H9 (cell line): ENCODE measurements around the gene VASN. TPM values are rescaled to one million over a fixed set of nuclear protein-coding genes. Genes with fewer than 3 reads are reported as not detected.
A peak's percentile ranks its signal among the peaks of the same experiment; 100 is the strongest.

ENCODE experiments used
- DNase-seq: peaks from one replicate; pipeline ENCODE4 v3.0.0-alpha.2; 2017
- H2AFZ ChIP-seq: one replicate; pipeline ENCODE4 v1.6.1; 2013; ENCODE audit warnings: mild to moderate bottlenecking, low read length, control low read depth, moderate library complexity
- H2AK5ac ChIP-seq: 2 replicates; pipeline ENCODE4 v1.6.1; 2013; ENCODE audit warnings: low read length, control low read depth, mixed read lengths; ENCODE audit not compliant: insufficient read length
- H2BK120ac ChIP-seq: one replicate; pipeline ENCODE4 v1.6.1; 2013; ENCODE audit warnings: low read depth, mild to moderate bottlenecking, low read length, control low read depth, inconsistent platforms; ENCODE audit not compliant: poor library complexity, severe bottlenecking
- H2BK12ac ChIP-seq: 2 replicates; pipeline ENCODE4 v1.6.1; 2013; ENCODE audit warnings: low read length, control low read depth, mixed read lengths, low read depth; ENCODE audit not compliant: insufficient read length
- H2BK15ac ChIP-seq: 2 replicates; pipeline ENCODE4 v1.6.1; 2013; ENCODE audit warnings: low read depth, low read length, control low read depth
- H2BK20ac ChIP-seq: one replicate; pipeline ENCODE4 v1.6.1; 2013; ENCODE audit warnings: low read depth, mild to moderate bottlenecking, low read length, control low read depth, inconsistent platforms; ENCODE audit not compliant: poor library complexity, severe bottlenecking
- H2BK5ac ChIP-seq: 2 replicates; pipeline ENCODE4 v1.6.1; 2013; ENCODE audit warnings: low read length, control low read depth, mixed read lengths; ENCODE audit not compliant: insufficient read length
- H3K14ac ChIP-seq: 2 replicates; pipeline ENCODE4 v1.6.1; 2013; ENCODE audit warnings: low read length, control low read depth; ENCODE audit not compliant: insufficient read depth
- H3K18ac ChIP-seq: 2 replicates; pipeline ENCODE4 v1.6.1; 2013; ENCODE audit warnings: low read depth, mild to moderate bottlenecking, mixed read lengths, low read length, control low read depth; ENCODE audit not compliant: insufficient read length
- H3K23ac ChIP-seq: 2 replicates; pipeline ENCODE4 v1.6.1; 2013; ENCODE audit warnings: low read length, control low read depth, mixed read lengths, low read depth; ENCODE audit not compliant: insufficient read length
- H3K23me2 ChIP-seq: 2 replicates; pipeline ENCODE4 v1.6.1; 2013; ENCODE audit warnings: low read depth, mild to moderate bottlenecking, mixed read lengths, low read length, control low read depth; ENCODE audit not compliant: insufficient read length, poor library complexity, severe bottlenecking
- H3K27ac ChIP-seq: 2 replicates; pipeline ENCODE4 v1.5.1; 2013; ENCODE audit warnings: low read length, control low read depth, mixed read lengths, low read depth; ENCODE audit not compliant: insufficient read length
- H3K27me3 ChIP-seq: 2 replicates; pipeline ENCODE4 v1.6.1; 2013; ENCODE audit warnings: low read length, control low read depth, inconsistent platforms; ENCODE audit not compliant: insufficient read depth
- H3K4ac ChIP-seq: 2 replicates; pipeline ENCODE4 v1.6.1; 2013; ENCODE audit warnings: low read depth, mild to moderate bottlenecking, control low read depth, inconsistent platforms, low read length, moderate library complexity
- H3K4me1 ChIP-seq: 2 replicates; pipeline ENCODE4 v1.6.1; 2013; ENCODE audit warnings: low read length, control low read depth, inconsistent platforms; ENCODE audit not compliant: insufficient read depth
- H3K4me2 ChIP-seq: 2 replicates; pipeline ENCODE4 v1.6.1; 2013; ENCODE audit warnings: low read length, control low read depth, mixed read lengths; ENCODE audit not compliant: insufficient read length, insufficient read depth
- H3K56ac ChIP-seq: 2 replicates; pipeline ENCODE4 v1.6.1; 2013; ENCODE audit warnings: low read depth, mild to moderate bottlenecking, mixed read lengths, low read length, control low read depth; ENCODE audit not compliant: insufficient read length
- H3K79me1 ChIP-seq: 2 replicates; pipeline ENCODE4 v1.6.1; 2013; ENCODE audit warnings: low read depth, mild to moderate bottlenecking, moderate library complexity, low read length, control low read depth, inconsistent platforms; ENCODE audit not compliant: insufficient read depth, poor library complexity, severe bottlenecking
- H3K79me2 ChIP-seq: 2 replicates; pipeline ENCODE4 v1.6.1; 2013; ENCODE audit warnings: low read length, control low read depth, inconsistent platforms; ENCODE audit not compliant: insufficient read depth
- H3K9ac ChIP-seq: 2 replicates; pipeline ENCODE4 v1.6.1; 2013; ENCODE audit warnings: low read length, control low read depth, mixed read lengths; ENCODE audit not compliant: insufficient read length; ENCODE audit errors: extremely low read depth
- H3K9me3 ChIP-seq: one replicate; pipeline ENCODE4 v1.6.1; 2013; ENCODE audit warnings: low read depth, low read length, inconsistent platforms; ENCODE audit not compliant: control insufficient read depth
- H3T11ph ChIP-seq: one replicate; pipeline ENCODE4 v1.6.1; 2013; ENCODE audit warnings: mild to moderate bottlenecking, low read length, control low read depth, inconsistent platforms
- H4K20me1 ChIP-seq: one replicate; pipeline ENCODE4 v1.6.1; 2013; ENCODE audit not compliant: control insufficient read depth, insufficient read length, insufficient read depth
- H4K5ac ChIP-seq: 2 replicates; pipeline ENCODE4 v1.6.1; 2013; ENCODE audit warnings: low read depth, mild to moderate bottlenecking, mixed read lengths, low read length, control low read depth; ENCODE audit not compliant: insufficient read length
- H4K8ac ChIP-seq: replicated peaks from 2 replicates; pipeline ENCODE4 v1.6.1; 2013; ENCODE audit warnings: low read length, control low read depth, mixed read lengths, low read depth; ENCODE audit not compliant: insufficient read length
- H4K91ac ChIP-seq: 2 replicates; pipeline ENCODE4 v1.6.1; 2013; ENCODE audit warnings: low read depth, mild to moderate bottlenecking, moderate library complexity, mixed read lengths, low read length, control low read depth; ENCODE audit not compliant: insufficient read length
- H3K27ac Mint-ChIP-seq, 3 experiments: 2 replicates in 2 of 3; 3 replicates in 1 of 3; pipeline ENCODE4 v1.8.0; 2020 to 2021; ENCODE audit warnings: mixed read lengths in 3 of 3, mild to moderate bottlenecking in 1 of 3, moderate library complexity in 1 of 3
- H3K27me3 Mint-ChIP-seq: 2 replicates; pipeline ENCODE4 v1.8.0; 2021; ENCODE audit warnings: low read depth, mild to moderate bottlenecking, moderate library complexity, mixed read lengths
- H3K36me3 Mint-ChIP-seq, 3 experiments: 2 replicates in 2 of 3; 3 replicates in 1 of 3; pipeline ENCODE4 v1.8.0; 2020 to 2021; ENCODE audit warnings: low read depth in 3 of 3, mixed read lengths in 3 of 3; ENCODE audit not compliant: insufficient read depth in 1 of 3
- H3K4me1 Mint-ChIP-seq, 2 experiments: 2 replicates each; pipeline ENCODE4 v1.8.0; 2020; ENCODE audit warnings: mixed read lengths in 2 of 2
- H3K4me3 Mint-ChIP-seq, 2 experiments: 2 replicates in 1 of 2; 3 replicates in 1 of 2; pipeline ENCODE4 v1.8.0; 2020 to 2021; ENCODE audit warnings: mild to moderate bottlenecking in 2 of 2, mixed read lengths in 2 of 2, moderate library complexity in 1 of 2
- H3K9me3 Mint-ChIP-seq, 2 experiments: 2 replicates in 1 of 2; 3 replicates in 1 of 2; pipeline ENCODE4 v1.8.0; 2020; ENCODE audit warnings: mild to moderate bottlenecking in 2 of 2, mixed read lengths in 2 of 2, moderate library complexity in 1 of 2
- CTCF ChIP-seq: fragments of 200-600 bp; sonication (generic); conservative IDR thresholded peaks from 3 replicates; pipeline ENCODE4 v1.8.0; 2021; ENCODE audit warnings: antibody characterized with exemption, mild to moderate bottlenecking
- WGBS: extraction: QIAGEN DNeasy Blood & Tissue Kit; methylation state at CpG from one replicate; pipeline ENCODE4 v1.1.7; 2013; ENCODE audit warnings: missing lambda C conversion rate, low lambda C conversion rate, mixed read lengths; ENCODE audit not compliant: insufficient read length; ENCODE audit errors: extremely low coverage; 5-methylcytosine and 5-hydroxymethylcytosine counted together
- total RNA-seq: library from RNA; stranded (reverse); gene quantifications from 2 replicates; pipeline ENCODE4 v1.2.1, GENCODE V29; 2021

VASN gene
- total RNA-seq, 1 experiment from 2014 or later: 11.0 TPM

- no peaks in the 10 kb centered on the region for H3K79me1 ChIP-seq
- H3K4me2 ChIP-seq: no peak overlapping the region
- H2AK5ac ChIP-seq: no peak overlapping the region
- H4K5ac ChIP-seq: no peak overlapping the region
- no peaks in the 10 kb centered on the region for H3K9me3 Mint-ChIP-seq
- H3K9ac ChIP-seq: no peak overlapping the region
- peaks cover 5 to 26% (median 15%) of the 10 kb centered on the region in 3 experiments; a peak in 6 of 7 replicates for H3K36me3 Mint-ChIP-seq
- no peaks in the 10 kb centered on the region for H3K27me3 ChIP-seq
- no peak overlapping the region for H3K18ac ChIP-seq
- no peak overlapping the region for H4K91ac ChIP-seq
- no peaks in the 10 kb centered on the region for H3K9me3 ChIP-seq
- H2BK15ac ChIP-seq: no peak overlapping the region
- no peak overlapping the region for H2AFZ ChIP-seq
- H3K23me2 ChIP-seq: no peaks in the 10 kb centered on the region
- H2BK12ac ChIP-seq: no peak overlapping the region
- H3K79me2 ChIP-seq: no peaks in the 10 kb centered on the region
- H2BK120ac ChIP-seq: no peak overlapping the region
- H4K8ac ChIP-seq: no peak overlapping the region
- peak overlapping the region in 1 of 3 experiments; percentile 62; a peak in 1 of 7 replicates for H3K27ac Mint-ChIP-seq
- no peak overlapping the region for H3K4me3 Mint-ChIP-seq
- no peak for DNase-seq
- H4K20me1 ChIP-seq: no peaks in the 10 kb centered on the region
- H3K14ac ChIP-seq: no peak overlapping the region; the same call in 1 of the 2 replicates
- no peaks in the 10 kb centered on the region for H3K4me1 Mint-ChIP-seq
- no peak overlapping the region for H2BK20ac ChIP-seq
- no peak overlapping the region for H3K56ac ChIP-seq
- H3K4me1 ChIP-seq: no peaks in the 10 kb centered on the region
- no peak overlapping the region for H3K23ac ChIP-seq
- H3K4ac ChIP-seq: no peak overlapping the region
- H3K27ac ChIP-seq: no peak overlapping the region
- no peak for TF ChIP-seq CTCF
- H3K27me3 Mint-ChIP-seq: no peaks in the 10 kb centered on the region
- WGBS: no CpG with 5 or more reads among the region's 12 CpGs
- H3T11ph ChIP-seq: no peak overlapping the region
- H2BK5ac ChIP-seq: no peak overlapping the region
Observed at GRCh38 chr16:4337540-4338088, 34.0 kb upstream of the VASN start.
